ENCODE results near the gene EXOC4.

The EXOC4 gene

DNA sequence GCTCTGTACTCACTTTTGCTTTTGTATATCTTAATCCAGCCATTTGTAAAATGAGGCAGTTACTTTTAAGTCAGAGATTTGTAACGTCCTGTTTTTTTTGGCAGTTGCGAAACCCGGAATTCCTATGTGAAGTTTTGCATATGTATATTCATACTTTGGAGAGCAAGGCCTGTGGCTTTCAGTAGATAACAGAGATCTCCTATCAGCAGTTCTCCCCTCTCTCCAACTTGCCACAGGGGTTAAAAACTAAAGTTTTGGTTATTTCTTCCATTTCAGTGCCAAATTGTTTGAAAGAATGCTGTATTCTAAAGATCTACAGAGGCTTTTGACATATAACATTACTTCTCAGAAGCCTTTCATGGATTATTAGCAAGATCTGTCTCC is 102.4 kb downstream of the EXOC4 start:
- Histone ChIP-seq H3K4me3 (no peak overlapping the region), H3K27ac (no peak overlapping the region), H3K36me3 (peaks cover 13 to 66% (median 28%) of the 10 kb centered on the region in 11 experiments; a peak in 20 of 22 replicates), H3K27me3 (no peaks in the 10 kb centered on the region), H3K4me1 (peaks cover 0 to 18% (median 0%) of the 10 kb centered on the region in 10 experiments; a peak in 7 of 20 replicates), H3K4me2 (peak overlapping the region in 4 of 11 experiments; percentile 10 to 58 (median 36); a peak in 6 of 22 replicates), H4K20me1 (peaks cover 0 to 14% (median 0%) of the 10 kb centered on the region in 11 experiments; a peak in 1 of 22 replicates), H3K9ac (no peak overlapping the region), H3K9me3 (replicated peaks in 1 of 11) (peaks cover 25 to 39% (median 35%) of the 10 kb centered on the region in 11 experiments)
- TF ChIP-seq Cebpa-rat (IDR thresholded peaks at IDR 0.05) = no peak

DNA sequence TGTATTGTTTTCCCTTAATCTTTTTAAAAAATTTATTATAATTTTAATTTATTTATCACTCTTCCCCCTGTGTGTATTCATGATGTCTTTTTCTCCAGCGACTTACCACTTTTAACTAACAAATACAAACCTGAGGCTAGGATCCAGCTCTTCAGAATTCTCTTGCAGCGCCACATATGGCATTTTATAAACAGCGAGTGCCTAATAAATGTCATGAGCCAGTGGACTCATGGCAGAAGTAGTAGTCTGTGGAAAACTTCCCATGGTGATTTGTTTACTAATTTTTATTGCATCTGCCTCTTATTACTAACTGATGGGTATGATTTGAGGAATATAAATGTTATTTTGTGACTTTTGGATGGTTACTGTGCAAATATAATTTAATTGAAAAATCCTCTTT is 102.9 kb downstream of the EXOC4 start:
- peaks cover 0 to 18% (median 0%) of the 10 kb centered on the region in 10 experiments; a peak in 7 of 20 replicates for H3K4me1 ChIP-seq
- no peak for TF ChIP-seq Cebpa-rat (IDR thresholded peaks at IDR 0.05)
- H3K4me3 ChIP-seq = no peak overlapping the region
- peaks cover 21 to 37% (median 33%) of the 10 kb centered on the region in 11 experiments for H3K9me3 ChIP-seq (replicated peaks in 1 of 11)
- peaks cover 13 to 70% (median 29%) of the 10 kb centered on the region in 11 experiments; a peak in 20 of 22 replicates for H3K36me3 ChIP-seq
- H4K20me1 ChIP-seq = peaks cover 0 to 14% (median 0%) of the 10 kb centered on the region in 11 experiments; a peak in 1 of 22 replicates
- H3K4me2 ChIP-seq = no peak overlapping the region
- no peak overlapping the region for H3K27ac ChIP-seq
- no peak overlapping the region for H3K9ac ChIP-seq
- no peaks in the 10 kb centered on the region for H3K27me3 ChIP-seq

DNA sequence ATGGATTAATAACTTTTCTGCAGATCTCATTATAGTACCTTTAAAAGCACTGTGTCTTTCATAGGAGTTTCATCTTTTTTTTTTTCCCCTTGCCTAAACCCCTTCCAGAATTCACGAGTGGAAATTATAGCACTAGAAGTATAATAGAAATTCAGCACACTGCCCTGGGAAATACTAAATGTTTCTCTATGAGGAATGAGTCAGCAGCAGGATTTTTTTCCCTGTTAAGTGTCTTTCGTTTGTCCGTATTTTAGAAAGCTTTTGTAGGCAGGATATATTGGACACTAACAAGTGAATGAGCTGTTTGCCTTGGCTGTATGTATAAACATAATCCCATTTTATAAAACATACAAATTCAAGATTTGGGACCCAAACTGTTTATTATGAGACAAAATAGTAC is 105.8 kb downstream of the EXOC4 start:
- Histone ChIP-seq H4K20me1 (peaks cover 0 to 14% (median 0%) of the 10 kb centered on the region in 11 experiments; a peak in 1 of 22 replicates), H3K4me2 (no peak overlapping the region), H3K27ac (no peak overlapping the region), H3K36me3 (peaks cover 13 to 62% (median 25%) of the 10 kb centered on the region in 11 experiments; a peak in 20 of 22 replicates), H3K27me3 (no peaks in the 10 kb centered on the region), H3K9me3 (replicated peaks in 1 of 11) (peaks cover under 1 to 9% (median 4%) of the 10 kb centered on the region in 11 experiments; a peak in 16 of 22 replicates), H3K4me1 (peaks cover 0 to 18% (median 0%) of the 10 kb centered on the region in 10 experiments; a peak in 7 of 20 replicates), H3K9ac (no peak overlapping the region), H3K4me3 (no peak overlapping the region)
- no peak for TF ChIP-seq Cebpa-rat (IDR thresholded peaks at IDR 0.05)

DNA sequence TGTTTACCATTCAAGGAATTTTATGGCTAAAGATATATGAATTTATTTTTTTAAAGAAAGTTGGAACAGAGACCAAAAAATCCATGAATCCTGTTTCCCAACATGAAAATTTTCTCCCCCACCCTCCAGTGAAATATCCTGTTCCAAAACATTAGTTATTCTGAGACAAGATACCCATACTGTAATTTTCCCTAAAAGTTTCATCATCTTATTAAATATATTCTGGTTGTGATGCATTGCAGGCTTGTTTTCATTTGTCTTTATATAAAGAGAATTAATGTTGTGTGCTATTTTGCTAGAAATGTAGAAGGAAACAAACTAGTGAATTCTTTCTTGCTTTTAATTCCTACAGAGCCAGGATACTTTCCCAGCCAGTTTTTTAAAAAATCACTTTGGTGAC is 106.6 kb downstream of the EXOC4 start:
- no peak overlapping the region for H3K9ac ChIP-seq
- peaks cover 0 to 9% (median 0%) of the 10 kb centered on the region in 11 experiments; a peak in 1 of 22 replicates for H4K20me1 ChIP-seq
- H3K4me3 ChIP-seq = no peak overlapping the region
- peaks cover 13 to 69% (median 25%) of the 10 kb centered on the region in 11 experiments; a peak in 20 of 22 replicates for H3K36me3 ChIP-seq
- no peak for TF ChIP-seq Cebpa-rat (IDR thresholded peaks at IDR 0.05)
- peaks cover 0 to 16% (median 1%) of the 10 kb centered on the region in 10 experiments; a peak in 10 of 20 replicates for H3K4me1 ChIP-seq
- no peak overlapping the region for H3K4me2 ChIP-seq
- no peak overlapping the region for H3K27ac ChIP-seq
- H3K27me3 ChIP-seq = no peaks in the 10 kb centered on the region
- H3K9me3 ChIP-seq (replicated peaks in 1 of 11) = peaks cover 0 to 2% (median 0%) of the 10 kb centered on the region in 11 experiments; a peak in 2 of 22 replicates

DNA sequence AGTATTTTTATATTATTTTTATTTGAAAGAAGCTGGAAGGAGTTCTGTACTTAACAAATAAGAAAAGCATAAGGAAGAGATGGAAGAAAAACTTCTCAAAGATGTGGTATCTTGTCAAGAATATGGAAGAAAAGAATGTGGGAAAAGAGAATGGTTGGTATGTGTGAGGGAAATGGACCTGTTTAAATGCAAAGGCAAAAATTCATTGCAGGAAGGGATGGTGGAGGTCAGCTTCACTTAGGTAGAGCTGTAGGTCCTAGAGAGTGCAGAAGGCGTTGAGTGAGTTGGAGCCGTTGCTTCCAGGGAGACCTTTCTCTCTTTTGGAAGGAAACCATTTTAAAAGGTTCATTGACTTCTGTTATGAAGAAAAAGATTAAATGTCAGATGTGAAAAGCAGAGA is 107.3 kb downstream of the EXOC4 start:
- H3K4me1 ChIP-seq = peaks cover 6 to 16% (median 8%) of the 10 kb centered on the region in 10 experiments
- H3K27me3 ChIP-seq = no peaks in the 10 kb centered on the region
- H3K9ac ChIP-seq = no peak overlapping the region
- H3K4me2 ChIP-seq = no peak overlapping the region
- H4K20me1 ChIP-seq = peaks cover 0 to 7% (median 0%) of the 10 kb centered on the region in 11 experiments; a peak in 2 of 22 replicates
- TF ChIP-seq Cebpa-rat (IDR thresholded peaks at IDR 0.05) = no peak
- H3K4me3 ChIP-seq = no peak overlapping the region
- no peaks in the 10 kb centered on the region for H3K9me3 ChIP-seq (replicated peaks in 1 of 11)
- no peak overlapping the region for H3K27ac ChIP-seq
- peaks cover 12 to 70% (median 25%) of the 10 kb centered on the region in 11 experiments; a peak in 20 of 22 replicates for H3K36me3 ChIP-seq

DNA sequence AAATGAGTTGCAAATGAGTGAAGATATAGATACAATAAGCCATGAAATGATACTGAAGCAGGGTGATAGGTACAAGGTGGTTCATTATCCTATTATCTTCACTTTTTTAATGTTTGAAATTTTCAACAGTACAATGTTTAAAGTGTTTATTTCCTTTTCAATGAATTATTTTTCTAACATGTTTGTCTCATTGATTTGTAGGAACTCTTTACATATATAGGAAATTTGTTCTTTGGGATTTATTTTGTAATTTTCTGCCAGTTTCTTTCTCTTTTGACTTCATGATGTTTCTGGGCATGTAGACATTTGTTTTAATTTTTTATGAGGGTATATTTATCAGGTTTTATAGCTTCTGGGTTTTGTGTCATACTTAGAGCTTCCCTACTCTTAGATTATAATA is 108.9 kb downstream of the EXOC4 start:
- Histone ChIP-seq H3K4me3 (no peak overlapping the region), H3K4me1 (peaks cover 8 to 21% (median 14%) of the 10 kb centered on the region in 10 experiments), H3K9ac (no peak overlapping the region), H3K4me2 (no peak overlapping the region), H3K27ac (no peak overlapping the region), H4K20me1 (peaks cover 0 to 7% (median 0%) of the 10 kb centered on the region in 11 experiments; a peak in 2 of 22 replicates), H3K27me3 (no peaks in the 10 kb centered on the region), H3K9me3 (replicated peaks in 1 of 11) (no peaks in the 10 kb centered on the region), H3K36me3 (peaks cover 5 to 59% (median 14%) of the 10 kb centered on the region in 11 experiments; a peak in 18 of 22 replicates)
- TF ChIP-seq Cebpa-rat (IDR thresholded peaks at IDR 0.05) = no peak

DNA sequence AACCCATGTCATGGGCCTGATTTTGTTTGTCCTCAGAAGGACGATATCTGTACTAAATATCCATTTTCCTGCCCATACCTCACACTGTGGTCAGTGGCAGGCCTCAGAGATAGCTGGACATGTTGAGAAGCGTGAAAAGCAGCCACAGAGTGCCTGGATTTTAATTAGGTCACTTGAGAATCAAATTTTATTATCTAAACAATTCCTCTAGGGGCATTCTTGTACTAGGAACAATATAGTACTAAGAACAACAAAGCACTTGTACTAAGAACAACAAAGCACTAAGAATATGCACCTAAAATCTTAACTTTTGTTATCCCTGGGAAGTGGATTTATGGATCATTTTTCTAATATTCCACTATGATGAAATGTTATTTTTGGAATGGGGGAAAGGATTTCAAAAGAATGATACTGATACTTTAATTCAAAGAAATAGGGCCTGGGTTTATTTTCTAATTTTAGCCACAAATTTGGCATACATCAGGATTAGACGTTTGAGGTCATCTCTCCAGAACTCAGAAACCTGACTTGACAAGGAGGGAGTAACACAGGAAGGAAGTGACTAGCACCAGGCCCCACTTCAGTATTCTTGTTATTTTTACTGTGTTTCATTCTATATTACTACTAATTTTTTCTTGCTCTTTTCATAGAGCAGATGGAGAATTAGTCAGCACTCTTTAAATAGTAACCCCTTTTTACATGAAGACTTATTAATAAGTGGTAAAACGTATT is 112.2 kb downstream of the EXOC4 start:
- Histone ChIP-seq H3K4me2 (peak overlapping the region; percentile 2 to 72 (median 47); a peak in 21 of 22 replicates), H3K36me3 (peaks cover 0 to 30% (median 6%) of the 10 kb centered on the region in 11 experiments; a peak in 12 of 22 replicates)

DNA sequence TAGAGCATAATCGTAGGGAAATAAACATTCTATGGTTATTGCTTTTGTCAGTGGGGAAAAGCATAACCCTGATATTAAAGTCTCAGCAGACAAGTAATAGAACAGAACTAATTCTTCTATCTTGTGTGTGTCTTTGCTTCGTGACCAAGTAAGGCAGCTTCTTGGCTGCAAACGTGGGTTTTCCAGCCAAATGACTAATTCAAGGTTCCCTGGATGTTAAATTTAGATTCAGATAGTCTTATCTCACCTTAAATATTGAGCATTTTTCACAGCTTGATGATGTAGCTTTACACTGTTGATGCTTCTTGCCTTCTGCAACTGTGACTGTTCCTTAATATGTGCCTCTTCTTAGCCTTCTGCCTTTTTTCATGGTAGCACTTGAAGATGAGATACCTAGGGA is 113.0 kb downstream of the EXOC4 start:
- TF ChIP-seq Cebpa-rat (IDR thresholded peaks at IDR 0.05) = no peak
- Histone ChIP-seq H3K36me3 (peaks cover 0 to 24% (median 4%) of the 10 kb centered on the region in 11 experiments; a peak in 8 of 22 replicates), H3K4me3 (no peak overlapping the region), H4K20me1 (peaks cover 0 to 21% (median 0%) of the 10 kb centered on the region in 11 experiments; a peak in 2 of 22 replicates), H3K27ac (0 out of 22 replicates have a peak overlapping the region, but pooled peaks of 1 of the 11 experiments have one; percentile 28), H3K4me2 (peak overlapping the region in 6 of 11 experiments; percentile 28 to 72 (median 56); a peak in 10 of 22 replicates), H3K27me3 (no peaks in the 10 kb centered on the region), H3K4me1 (peaks cover 8 to 29% (median 14%) of the 10 kb centered on the region in 10 experiments), H3K9ac (no peak overlapping the region), H3K9me3 (replicated peaks in 1 of 11) (no peaks in the 10 kb centered on the region)

More for the DNA sequence above, 112.2 kb downstream of the EXOC4 start:
- Histone ChIP-seq H4K20me1 (peaks cover 0 to 21% (median 0%) of the 10 kb centered on the region in 11 experiments; a peak in 2 of 22 replicates), H3K4me3 (no peak overlapping the region), H3K4me1 (peaks cover 8 to 29% (median 14%) of the 10 kb centered on the region in 10 experiments), H3K9ac (no peak overlapping the region), H3K27ac (peak overlapping the region in 3 of 11 experiments; percentile 24 to 30 (median 28); a peak in 4 of 22 replicates), H3K9me3 (replicated peaks in 1 of 11) (no peaks in the 10 kb centered on the region), H3K27me3 (no peaks in the 10 kb centered on the region)
- TF ChIP-seq Cebpa-rat (IDR thresholded peaks at IDR 0.05) = no peak

DNA sequence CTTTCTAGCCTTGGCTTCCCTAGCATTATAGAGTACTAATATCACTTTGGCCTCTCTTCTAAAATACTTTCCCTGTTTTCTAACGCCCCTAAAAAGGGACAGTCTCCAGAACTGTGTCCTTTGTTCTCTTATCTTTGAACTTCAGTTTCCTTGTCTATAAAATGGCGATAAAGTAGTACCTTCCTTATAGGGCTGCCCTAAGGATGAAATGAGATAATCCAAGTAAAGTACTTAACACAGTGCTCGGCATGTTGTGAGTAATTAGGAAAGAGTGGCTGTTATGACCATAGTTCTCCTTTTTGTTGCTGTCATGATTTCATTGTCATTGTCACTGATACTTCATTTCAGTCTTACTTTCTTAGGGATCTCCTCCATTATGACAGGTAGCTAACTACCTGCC is 114.7 kb downstream of the EXOC4 start:
- no peak for TF ChIP-seq Cebpa-rat (IDR thresholded peaks at IDR 0.05)
- Histone ChIP-seq H3K4me2 (peak overlapping the region in 2 of 11 experiments; percentile 15 to 27; a peak in 2 of 22 replicates), H3K9me3 (replicated peaks in 1 of 11) (no peaks in the 10 kb centered on the region), H3K27ac (no peak overlapping the region), H3K4me1 (peaks cover 8 to 29% (median 14%) of the 10 kb centered on the region in 10 experiments), H3K9ac (no peak overlapping the region), H4K20me1 (peaks cover 0 to 24% (median 0%) of the 10 kb centered on the region in 11 experiments; a peak in 2 of 22 replicates), H3K4me3 (no peak overlapping the region), H3K27me3 (no peaks in the 10 kb centered on the region), H3K36me3 (peaks cover 0 to 20% (median 5%) of the 10 kb centered on the region in 11 experiments; a peak in 6 of 22 replicates)
